B cell (primary cell): Measurements from ENCODE around the gene LAMA3. TPM values are rescaled to one million over a fixed set of nuclear protein-coding genes. Genes with fewer than 3 reads are reported as not detected.

Experiments
- ATAC-seq: fragments of 200-7000 bp; cut with Tn5 transposase; one replicate; pipeline ENCODE4 v1.10.0; 2021; ENCODE audit warnings: low read depth, mild to moderate bottlenecking, moderate number of reproducible peaks, moderate library complexity
- CTCF ChIA-PET: fragments of 350-600 bp; sonication (Branson Sonifier 250); formaldehyde crosslinking; loops from one replicate; lab custom pipeline; 2021; ENCODE audit warnings: antibody characterized with exemption, inconsistent platforms; lab: Charles Lee
- POLR2A ChIA-PET: fragments of 350-600 bp; sonication (Branson Sonifier 250); formaldehyde crosslinking; loops from one replicate; lab custom pipeline; 2021; ENCODE audit warnings: antibody characterized with exemption; lab: Charles Lee
- DNase-seq: peaks from one replicate; pipeline ENCODE4 v3.0.0; 2013
- H2AFZ ChIP-seq: 2 replicates; pipeline ENCODE4 v1.6.1; 2012; ENCODE audit warnings: mild to moderate bottlenecking, low read depth, low read length; ENCODE audit not compliant: insufficient read depth, poor library complexity, severe bottlenecking
- H3K27ac ChIP-seq, 2 donors: 1 replicate in 1 of 2; 2 replicates in 1 of 2; pipeline ENCODE4 v1.5.1; 2012 to 2013; ENCODE audit warnings: low read length in 2 of 2, mild to moderate bottlenecking in 2 of 2, moderate library complexity in 1 of 2
- H3K27me3 ChIP-seq, 4 experiments: fragments of 200-600 bp in 1 of 4; sonication (generic) in 1 of 4; replicated peaks in 1 of 4; 1 replicate in 2 of 4; 2 replicates in 2 of 4; pipeline versions ENCODE4 v1.6.1 to v1.7.0; 2013 to 2016; ENCODE audit warnings: low read length in 3 of 4, mild to moderate bottlenecking in 2 of 4, mixed read lengths in 1 of 4, moderate library complexity in 1 of 4; ENCODE audit not compliant: insufficient read depth in 4 of 4, control insufficient read depth in 3 of 4; ENCODE audit errors: control extremely low read depth in 1 of 4
- H3K36me3 ChIP-seq, 2 experiments: replicated peaks in 1 of 2; 1 replicate in 1 of 2; 2 replicates in 1 of 2; pipeline versions ENCODE4 v1.6.1 to v1.7.1; 2013; ENCODE audit warnings: low read length in 1 of 2; ENCODE audit not compliant: insufficient read depth in 2 of 2, control insufficient read depth in 1 of 2; ENCODE audit errors: control extremely low read depth in 1 of 2, extremely low read depth in 1 of 2
- H3K4me1 ChIP-seq, 2 donors: fragments of 200-600 bp in 1 of 2; sonication (generic) in 1 of 2; 1 replicate in 1 of 2; 2 replicates in 1 of 2; pipeline versions ENCODE4 v1.5.1 to v1.6.1; 2013 to 2017; ENCODE audit warnings: low read length in 2 of 2; ENCODE audit not compliant: control insufficient read depth in 2 of 2, insufficient read depth in 2 of 2
- H3K4me2 ChIP-seq: replicated peaks from 2 replicates; pipeline ENCODE3; 2012; ENCODE audit warnings: mild to moderate bottlenecking, low read depth, low read length; ENCODE audit not compliant: poor library complexity, severe bottlenecking
- H3K4me3 ChIP-seq, 5 experiments: fragments of 200-600 bp in 1 of 5; sonication (generic) in 1 of 5; 1 replicate in 3 of 5; 2 replicates in 2 of 5; pipeline versions ENCODE4 v1.5.1 to v1.7.0; 2011 to 2016; ENCODE audit warnings: low read length in 4 of 5, mild to moderate bottlenecking in 4 of 5, low read depth in 2 of 5, control low read depth in 1 of 5, moderate library complexity in 1 of 5; ENCODE audit not compliant: insufficient read depth in 1 of 5; ENCODE audit errors: control extremely low read depth in 1 of 5, extremely low read depth in 1 of 5
- H3K79me2 ChIP-seq: fragments of 200-600 bp; sonication (generic); one replicate; pipeline ENCODE4 v1.6.0; 2016; ENCODE audit warnings: low read length; ENCODE audit not compliant: control insufficient read depth, insufficient read depth
- H3K9ac ChIP-seq: fragments of 200-600 bp; sonication (generic); 2 replicates; pipeline ENCODE4 v1.6.1; 2017; ENCODE audit warnings: mild to moderate bottlenecking, low read length, moderate library complexity
- H3K9me3 ChIP-seq, 3 donors: one replicate each; pipeline versions ENCODE4 v1.6.1 to v1.7.1; 2013; ENCODE audit warnings: low read length in 2 of 3; ENCODE audit not compliant: control insufficient read depth in 2 of 3, insufficient read depth in 1 of 3; ENCODE audit errors: control extremely low read depth in 1 of 3
- H4K20me1 ChIP-seq: 2 replicates; pipeline ENCODE4 v1.6.0; 2012; ENCODE audit warnings: mild to moderate bottlenecking, low read length; ENCODE audit not compliant: insufficient read depth, control insufficient read depth, poor library complexity, severe bottlenecking
- H3K27ac Mint-ChIP-seq: one replicate; pipeline ENCODE4 v1.8.0; 2021; ENCODE audit warnings: mixed read lengths
- H3K27me3 Mint-ChIP-seq: one replicate; pipeline ENCODE4 v1.8.0; 2021; ENCODE audit warnings: mixed read lengths
- H3K4me1 Mint-ChIP-seq: one replicate; pipeline ENCODE4 v1.8.0; 2021; ENCODE audit warnings: mixed read lengths
- H3K4me3 Mint-ChIP-seq: one replicate; pipeline ENCODE4 v1.8.0; 2021; ENCODE audit warnings: mixed read lengths
- H3K9me3 Mint-ChIP-seq: one replicate; pipeline ENCODE4 v1.8.0; 2022; ENCODE audit warnings: mixed read lengths; ENCODE audit not compliant: insufficient read depth
- CTCF ChIP-seq: fragments of 200-600 bp; IDR thresholded peaks from one replicate; pipeline ENCODE4 v1.8.0; 2022; ENCODE audit warnings: antibody characterized with exemption, mild to moderate bottlenecking
- EZH2 ChIP-seq: IDR thresholded peaks from 2 replicates; pipeline ENCODE4 v1.6.1; 2012; ENCODE audit warnings: borderline replicate concordance, low read depth, mild to moderate bottlenecking, moderate library complexity, low read length; ENCODE audit not compliant: insufficient read depth, poor library complexity, severe bottlenecking
- WGBS: methylation state at CpG from one replicate; pipeline ENCODE4 v1.1.5; 2013; ENCODE audit warnings: missing lambda C conversion rate; ENCODE audit not compliant: insufficient coverage; 5-methylcytosine and 5-hydroxymethylcytosine counted together
- intact Hi-C: fragments of 100-400 bp; cut with micrococcal nuclease; formaldehyde crosslinking; loops from one replicate; pipeline ENCODE4 v1.10.0; 2022
- polyA plus RNA-seq: library from polyadenylated mRNA; depleted of rRNA; stranded (reverse); fragments of >200 nt; gene quantifications from 2 replicates; pipeline ENCODE4 v1.2.3, GENCODE V29; 2012
- total RNA-seq, 2 donors: library from RNA; stranded (reverse); fragments of 120-200 nt in 1 of 2; gene quantifications; 1 replicate in 1 of 2; 2 replicates in 1 of 2; pipeline versions ENCODE4 v1.2.3 to v1.2.4, GENCODE V29; 2013 to 2022

LAMA3 gene
- total and polyA plus RNA-seq, 2 donors (not counting 1 experiment from before 2014, with no cell fraction given) = 0.03 to 0.32 TPM

GRCh38 chr18:23847321-23847986 lies 158.2 kb downstream of the LAMA3 start:
- Histone ChIP-seq H3K36me3 (no peaks in the 10 kb centered on the region), H3K4me3 (no peak overlapping the region), H3K27ac (no peak overlapping the region), H3K27me3 (no peaks in the 10 kb centered on the region), H3K4me1 (peaks cover 2 to 7% of the 10 kb centered on the region in 2 donors), H3K4me2 (no peak overlapping the region), H3K79me2 (no peaks in the 10 kb centered on the region), H3K9me3 (no peaks in the 10 kb centered on the region), H3K9ac (no peak overlapping the region), H4K20me1 (no peaks in the 10 kb centered on the region), H2AFZ (no peak overlapping the region)
- DNase-seq (no peak), ATAC-seq (no peak)
- no peaks in the 10 kb centered on the region for H3K9me3 Mint-ChIP-seq
- CTCF ChIA-PET = no interaction called here
- peaks cover 11% of the 10 kb centered on the region for H3K4me1 Mint-ChIP-seq
- intact Hi-C loops = no loop called here
- POLR2A ChIA-PET = no interaction called here
- no peak overlapping the region for H3K27ac Mint-ChIP-seq
- TF ChIP-seq EZH2 (no peak), CTCF (no peak)
- 98% methylated on average over 15 of the region's 19 CpGs for WGBS
- peaks cover 2% of the 10 kb centered on the region for H3K27me3 Mint-ChIP-seq
- no peak overlapping the region for H3K4me3 Mint-ChIP-seq

- peaks cover 9 to 12% of the 10 kb centered on the region in 2 donors for H3K4me1 ChIP-seq
- no peak for TF ChIP-seq EZH2
- TF ChIP-seq CTCF = no peak
- Mint-ChIP-seq H3K4me3 (no peak overlapping the region), H3K27ac (no peak overlapping the region), H3K4me1 (peaks cover 22% of the 10 kb centered on the region), H3K27me3 (peaks cover 2% of the 10 kb centered on the region), H3K9me3 (no peaks in the 10 kb centered on the region)
- no peak overlapping the region for H2AFZ ChIP-seq
- no peaks in the 10 kb centered on the region for H4K20me1 ChIP-seq
- H3K27me3 ChIP-seq = no peaks in the 10 kb centered on the region
- intact Hi-C loops = no loop called here
- no peak overlapping the region for H3K4me3 ChIP-seq
- ChIA-PET POLR2A (no interaction called here), CTCF (interaction anchor here (1.5 kb wide), 1 partner anchor 11 kb away, joined by 4 read pairs; no protein-coding TSS in a partner anchor)
- no peak overlapping the region for H3K9ac ChIP-seq
- no CpG with 5 or more reads among the region's 1 CpG for WGBS
- no peaks in the 10 kb centered on the region for H3K36me3 ChIP-seq
- H3K79me2 ChIP-seq = no peaks in the 10 kb centered on the region
- H3K27ac ChIP-seq = no peak overlapping the region
- H3K4me2 ChIP-seq = no peak overlapping the region
- H3K9me3 ChIP-seq = no peaks in the 10 kb centered on the region
- DNase-seq = no peak
- no peak for ATAC-seq
Measured at GRCh38 chr18:23849141-23849540, 159.9 kb downstream of the LAMA3 start.
